GM18951 (cell line): Measurements from ENCODE around the gene CDKL1.
"Not testable (repeated sequence)": the region's sequence is repeated elsewhere in the genome, so short reads cannot be mapped to it uniquely, and the experiment has no call there.

Source experiments
- POLR2A ChIP-seq: IDR thresholded peaks from 4 replicates; pipeline ENCODE4 v1.6.1; 2011; ENCODE audit warnings: mild to moderate bottlenecking; ENCODE audit not compliant: insufficient read length, insufficient read depth; ENCODE audit errors: extremely low read depth
- in situ Hi-C: fragments of 300-500 bp; cut with MboI; formaldehyde crosslinking; loops from one replicate; pipeline ENCODE4 v1.12.0; 2022; ENCODE audit warnings: low sequenced_read_pairs, mixed read lengths, inconsistent platforms; ENCODE audit not compliant: unreplicated experiment

The CDKL1 gene

DNA sequence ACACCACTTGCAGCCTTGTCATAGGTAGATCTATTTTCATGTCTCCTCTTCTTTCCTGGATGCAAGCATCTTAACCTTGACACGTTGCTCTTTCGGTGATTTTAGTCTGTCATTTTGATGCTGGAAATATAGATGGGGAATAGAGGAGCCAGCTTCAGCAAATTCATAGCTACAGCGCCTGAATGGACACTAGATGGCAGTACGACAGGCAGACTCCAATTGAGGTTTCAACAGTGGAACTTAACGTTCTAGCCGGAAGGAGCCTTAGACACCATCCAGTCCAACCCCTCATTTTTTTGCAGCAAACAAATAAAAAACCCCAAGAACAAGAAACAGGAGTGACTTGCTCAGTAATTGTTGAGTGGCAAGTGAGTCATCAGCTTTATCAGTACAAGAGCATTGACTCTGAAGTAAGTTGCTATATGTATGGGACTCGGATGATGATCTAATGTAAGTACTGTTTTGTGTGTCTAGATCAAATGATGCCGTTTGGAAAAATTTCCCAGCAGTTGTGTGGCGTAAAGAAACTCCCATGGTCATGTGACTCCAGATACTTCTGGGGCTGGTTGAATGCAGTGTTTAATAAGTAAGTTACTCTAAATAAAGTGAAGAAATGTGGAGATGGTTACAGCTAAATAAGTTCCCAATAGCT, 75.5 kb downstream of the CDKL1 start:
- TF ChIP-seq POLR2A, result no peak
- in situ Hi-C loops, result no loop called here

DNA sequence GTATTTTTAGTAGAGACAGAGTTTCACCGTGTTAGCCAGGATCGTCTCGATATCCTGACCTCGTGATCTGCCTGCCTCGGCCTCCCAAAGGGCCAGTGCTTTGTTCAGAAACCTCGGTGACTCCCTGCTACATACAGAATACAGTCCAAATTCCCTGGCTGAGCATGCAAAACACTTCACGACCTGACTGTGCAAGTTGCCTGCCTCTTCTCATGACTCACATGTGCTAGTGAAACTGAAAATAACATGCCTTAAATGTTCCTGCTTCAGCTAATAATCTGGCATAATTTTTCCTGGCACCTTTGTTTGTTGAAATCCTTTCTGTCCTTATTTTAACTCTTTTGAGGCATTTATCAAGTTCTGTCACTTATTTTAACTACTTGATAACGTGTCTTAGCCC, 76.4 kb downstream of the CDKL1 start:
- in situ Hi-C loops, result no loop called here
- TF ChIP-seq POLR2A, result no peak

DNA sequence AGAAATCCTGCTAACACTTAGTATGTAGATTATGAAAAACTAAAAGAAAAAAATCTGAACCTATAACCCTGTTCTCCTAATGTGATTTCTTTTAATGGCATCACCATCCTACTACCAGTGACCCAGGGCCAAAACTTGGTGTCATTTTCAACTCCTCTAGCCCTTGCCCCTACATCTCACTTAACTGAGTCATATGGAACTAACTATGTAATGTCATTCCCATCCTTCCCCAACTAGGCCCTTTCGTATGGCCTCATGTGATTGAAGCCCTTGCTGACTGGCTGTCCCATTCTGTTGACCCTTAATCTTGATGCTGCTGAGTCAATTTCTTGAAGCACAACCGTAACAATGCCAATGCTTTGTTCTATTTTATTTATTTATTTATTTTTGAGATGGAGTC, 77.0 kb downstream of the CDKL1 start:
- in situ Hi-C loops, result no loop called here
- TF ChIP-seq POLR2A, result no peak

GRCh38 chr14:50319293-50319692, 77.4 kb downstream of the CDKL1 start:
- in situ Hi-C loops, result no loop called here
- no peak for TF ChIP-seq POLR2A

DNA sequence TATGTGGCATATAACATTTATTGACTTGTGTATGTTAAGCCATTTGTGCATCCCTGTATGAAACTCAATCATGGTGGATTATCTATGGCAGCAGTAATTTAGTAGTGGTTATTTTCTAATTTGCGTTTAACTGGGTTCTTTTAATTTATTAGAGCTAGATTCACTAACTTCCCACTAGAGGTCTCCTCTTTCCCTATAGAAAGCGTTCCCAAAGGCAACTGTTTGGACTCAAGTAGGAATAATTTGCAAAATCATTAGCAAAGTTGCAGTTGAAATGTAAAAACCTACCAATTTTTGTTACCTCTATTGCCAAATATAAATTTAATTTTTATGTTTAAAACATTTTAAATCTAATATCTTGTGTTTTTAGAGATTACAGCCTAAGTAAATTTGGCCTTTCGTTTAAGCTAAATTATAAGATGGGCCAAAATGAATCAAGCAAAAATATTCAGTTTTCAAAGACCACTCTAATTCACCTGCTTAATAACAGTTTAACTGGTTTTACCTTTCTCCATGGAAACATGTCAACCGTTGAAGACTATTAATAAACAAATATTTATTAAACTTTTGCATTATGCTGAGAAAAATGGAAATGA, 78.6 kb downstream of the CDKL1 start:
- in situ Hi-C loops, result no loop called here
- TF ChIP-seq POLR2A, result no peak

DNA sequence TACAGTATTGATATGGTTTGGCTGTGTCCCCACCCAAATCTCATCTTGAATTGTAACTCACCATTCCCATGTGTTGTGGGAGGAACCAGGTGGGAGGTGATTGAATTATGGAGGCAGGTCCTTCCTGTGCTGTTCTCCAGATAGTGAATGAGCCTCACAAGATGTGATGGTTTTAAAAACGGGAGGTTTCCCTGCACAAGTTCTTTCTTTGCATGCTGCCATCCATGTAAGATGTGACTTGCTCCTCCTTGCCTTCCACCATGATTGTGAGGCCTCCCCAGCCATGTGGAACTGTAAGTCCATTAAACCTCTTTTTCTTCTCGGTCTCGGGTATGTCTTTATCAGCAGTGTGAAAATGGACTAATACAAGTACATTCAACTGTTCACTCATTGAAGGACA, 82.6 kb downstream of the CDKL1 start:
- in situ Hi-C loops, result not testable (repeated sequence)

GRCh38 chr14:50312734-50313054, 84.0 kb downstream of the CDKL1 start:
- no peak for TF ChIP-seq POLR2A
- in situ Hi-C loops, result no loop called here

- in situ Hi-C loops, result no loop called here
- TF ChIP-seq POLR2A, result peak; percentile 90
Observed at GRCh38 chr14:50311972-50312733, 84.5 kb downstream of the CDKL1 start, which contains the start of the genes DMAC2L and L2HGDH. Gene DMAC2L (plus strand): TSS chr14:50312324. CDS start chr14:50321488, 9,164 bp downstream. Gene L2HGDH (minus strand): TSS chr14:50312229. CDS start chr14:50312150, 79 bp downstream.

GRCh38 chr14:50311337-50311971, 85.2 kb downstream of the CDKL1 start:
- TF ChIP-seq POLR2A, result no peak
- in situ Hi-C loops, result no loop called here

- in situ Hi-C loops, result no loop called here
- no peak for TF ChIP-seq POLR2A
Observed at GRCh38 chr14:50310445-50310844, 86.2 kb downstream of the CDKL1 start.

DNA sequence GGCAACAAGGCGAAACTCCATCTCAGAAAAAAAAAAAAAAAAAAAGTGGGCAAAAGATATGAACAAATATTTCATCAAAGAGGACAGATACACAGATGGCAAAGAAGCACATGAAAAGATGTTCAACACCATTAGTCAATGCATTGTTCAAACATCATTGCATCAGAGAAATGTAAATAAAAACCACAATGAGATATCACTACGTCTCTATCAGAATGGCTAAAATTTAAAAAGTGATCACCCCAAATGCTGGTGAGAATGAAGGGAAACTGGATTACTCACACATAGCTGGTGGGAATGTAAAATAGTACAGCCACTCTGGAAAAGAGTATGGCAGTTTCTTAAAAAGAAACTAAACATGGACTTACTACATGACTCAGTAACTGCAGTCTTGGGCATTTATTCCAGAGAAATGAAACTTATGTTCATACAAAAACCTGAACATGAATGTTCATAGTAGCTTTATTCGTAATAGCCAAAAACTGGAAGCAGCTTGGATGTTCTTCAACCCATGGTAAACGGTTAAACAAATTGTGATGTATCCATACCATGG, 88.2 kb downstream of the CDKL1 start:
- in situ Hi-C loops, result no loop called here
- TF ChIP-seq POLR2A, result no peak

GRCh38 chr14:50303744-50304471, 92.8 kb downstream of the CDKL1 start:
- in situ Hi-C loops, result no loop called here
- TF ChIP-seq POLR2A, result no peak

- in situ Hi-C loops, result no loop called here
Observed at GRCh38 chr14:50301914-50302313, 94.8 kb downstream of the CDKL1 start.

More at GRCh38 chr14:50301914-50302313, 94.8 kb downstream of the CDKL1 start:
- no peak for TF ChIP-seq POLR2A
